Measurements from ENCODE around the gene CLDND2.

- TF ChIP-seq POLR2A (IDR thresholded peaks at IDR 0.05; ENCODE audit: low read length) (no peak), GATA1 (IDR thresholded peaks at IDR 0.05; ENCODE audit: low read depth, low read length) (no peak)
Measured at GRCh38 chr19:51410950-51411748, 42.3 kb upstream of the CLDND2 start.
